Measurements from ENCODE around the gene OLIG1. TPM values are rescaled to one million over a fixed set of nuclear protein-coding genes. Genes with fewer than 3 reads are reported as not detected.
A peak's percentile ranks its signal among the peaks of the same experiment; 100 is the strongest.

The OLIG1 gene
- total RNA-seq, 1 donor from 2014 or later: not detected

GRCh38 chr21:33061233-33061632 is 8.7 kb upstream of the OLIG1 start:
- no peaks in the 10 kb centered on the region for H3K9me3 Mint-ChIP-seq
- no peak overlapping the region for H3K27ac Mint-ChIP-seq
- no peaks in the 10 kb centered on the region for H3K36me3 ChIP-seq
- peaks cover 4% of the 10 kb centered on the region for H3K4me1 ChIP-seq
- H3K4me1 Mint-ChIP-seq: peaks cover 39% of the 10 kb centered on the region
- no peaks in the 10 kb centered on the region for H3K36me3 Mint-ChIP-seq
- TF ChIP-seq EZH2phosphoT487 (IDR thresholded peaks at IDR 0.05) (no peak), EZH2 (IDR thresholded peaks at IDR 0.05) (no peak), CTCF (IDR thresholded peaks at IDR 0.05) (no peak)
- peaks cover 20% of the 10 kb centered on the region for H4K20me1 ChIP-seq (ENCODE audit: low read depth)
- no peak overlapping the region for H3K9ac ChIP-seq
- peaks cover 18% of the 10 kb centered on the region for H3K27me3 Mint-ChIP-seq (ENCODE audit: insufficient read depth, low read depth)
- no peak overlapping the region for H3K27ac ChIP-seq
- H3K9me3 ChIP-seq (ENCODE audit: low read depth): no peaks in the 10 kb centered on the region
- no peak for DNase-seq (ENCODE audit: low spot score)
- H3K4me2 ChIP-seq: no peak overlapping the region
- peaks cover 90% of the 10 kb centered on the region for H3K27me3 ChIP-seq
- peaks cover 16% of the 10 kb centered on the region for H3F3A ChIP-seq (ENCODE audit: low read depth)
- H3K4me3 ChIP-seq: no peak overlapping the region
- no peak overlapping the region for H2AFZ ChIP-seq (replicated peaks)
- H3K79me2 ChIP-seq (ENCODE audit: low read depth): no peaks in the 10 kb centered on the region
- H3K4me3 Mint-ChIP-seq: no peak overlapping the region

GRCh38 chr21:33063375-33063883 is 6.5 kb upstream of the OLIG1 start:
- peaks cover 4% of the 10 kb centered on the region for H3K4me1 ChIP-seq
- Mint-ChIP-seq H3K4me3 (no peak overlapping the region), H3K27me3 (ENCODE audit: insufficient read depth, low read depth) (peaks cover 25% of the 10 kb centered on the region), H3K4me1 (peaks cover 35% of the 10 kb centered on the region), H3K36me3 (no peaks in the 10 kb centered on the region), H3K27ac (no peak overlapping the region), H3K9me3 (peaks cover 3% of the 10 kb centered on the region)
- no peak overlapping the region for H3K9ac ChIP-seq
- H3K9me3 ChIP-seq (ENCODE audit: low read depth): no peaks in the 10 kb centered on the region
- peaks cover 27% of the 10 kb centered on the region for H4K20me1 ChIP-seq (ENCODE audit: low read depth)
- H3K27me3 ChIP-seq: peaks cover 99% of the 10 kb centered on the region
- no peaks in the 10 kb centered on the region for H3K36me3 ChIP-seq
- no peaks in the 10 kb centered on the region for H3K79me2 ChIP-seq (ENCODE audit: low read depth)
- H3K4me3 ChIP-seq: no peak overlapping the region
- H3K27ac ChIP-seq: no peak overlapping the region
- TF ChIP-seq EZH2phosphoT487 (IDR thresholded peaks at IDR 0.05): no peak
- no peak for TF ChIP-seq EZH2 (IDR thresholded peaks at IDR 0.05)
- TF ChIP-seq CTCF (IDR thresholded peaks at IDR 0.05): no peak
- no peak for DNase-seq (ENCODE audit: low spot score)
- no peak overlapping the region for H2AFZ ChIP-seq (replicated peaks)
- H3K4me2 ChIP-seq: no peak overlapping the region
- peaks cover 16% of the 10 kb centered on the region for H3F3A ChIP-seq (ENCODE audit: low read depth)

GRCh38 chr21:33063907-33064622 is 5.9 kb upstream of the OLIG1 start:
- H3K27me3 Mint-ChIP-seq (ENCODE audit: insufficient read depth, low read depth): peaks cover 28% of the 10 kb centered on the region
- peaks cover 99% of the 10 kb centered on the region for H3K27me3 ChIP-seq

More at GRCh38 chr21:33063907-33064622, 5.9 kb upstream of the OLIG1 start:
- Mint-ChIP-seq H3K36me3 (no peaks in the 10 kb centered on the region), H3K4me1 (peaks cover 29% of the 10 kb centered on the region), H3K27ac (no peak overlapping the region), H3K9me3 (peaks cover 6% of the 10 kb centered on the region), H3K4me3 (no peak overlapping the region)
- no peak overlapping the region for H3K9ac ChIP-seq
- TF ChIP-seq EZH2 (IDR thresholded peaks at IDR 0.05) (no peak), EZH2phosphoT487 (IDR thresholded peaks at IDR 0.05) (no peak), CTCF (IDR thresholded peaks at IDR 0.05) (no peak)
- no peaks in the 10 kb centered on the region for H3K36me3 ChIP-seq
- no peak overlapping the region for H3K27ac ChIP-seq
- no peaks in the 10 kb centered on the region for H3K9me3 ChIP-seq (ENCODE audit: low read depth)
- peaks cover 4% of the 10 kb centered on the region for H3K4me1 ChIP-seq
- peaks cover 16% of the 10 kb centered on the region for H3F3A ChIP-seq (ENCODE audit: low read depth)
- peak; percentile 48 for DNase-seq (ENCODE audit: low spot score)
- H4K20me1 ChIP-seq (ENCODE audit: low read depth): peaks cover 27% of the 10 kb centered on the region
- H3K4me3 ChIP-seq: no peak overlapping the region
- no peaks in the 10 kb centered on the region for H3K79me2 ChIP-seq (ENCODE audit: low read depth)
- no peak overlapping the region for H2AFZ ChIP-seq (replicated peaks)
- no peak overlapping the region for H3K4me2 ChIP-seq
